Measurements from ENCODE around the gene FNDC3B. TPM values are rescaled to one million over a fixed set of nuclear protein-coding genes. Genes with fewer than 3 reads are reported as not detected.
A peak's percentile ranks its signal among the peaks of the same experiment; 100 is the strongest.

Gene FNDC3B
- total RNA-seq, 1 donor from 2014 or later = 169 TPM

DNA sequence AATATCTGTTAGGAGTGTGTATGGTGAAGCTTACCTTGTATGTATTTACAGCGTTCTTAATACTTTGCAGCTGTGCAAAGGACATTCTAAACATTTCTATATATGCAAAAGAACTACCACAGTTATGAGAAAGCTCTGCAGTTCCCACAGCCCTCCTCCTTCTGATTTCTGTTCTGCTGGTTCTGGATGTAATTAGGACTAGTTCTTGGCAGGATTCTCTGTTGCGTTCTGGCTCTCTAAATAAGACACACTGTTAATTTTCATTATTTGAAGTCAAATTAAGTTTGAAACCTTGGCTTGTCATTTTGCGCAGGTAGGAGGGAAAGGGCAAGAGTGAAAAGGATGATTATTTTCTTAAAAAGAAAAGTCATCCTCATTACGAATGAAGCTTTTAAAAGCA, 76.4 kb downstream of the FNDC3B start:
- peak; percentile 58 for DNase-seq

- peak; percentile 38 for DNase-seq
Measured at GRCh38 chr3:172118019-172118418, 78.6 kb downstream of the FNDC3B start.

DNA sequence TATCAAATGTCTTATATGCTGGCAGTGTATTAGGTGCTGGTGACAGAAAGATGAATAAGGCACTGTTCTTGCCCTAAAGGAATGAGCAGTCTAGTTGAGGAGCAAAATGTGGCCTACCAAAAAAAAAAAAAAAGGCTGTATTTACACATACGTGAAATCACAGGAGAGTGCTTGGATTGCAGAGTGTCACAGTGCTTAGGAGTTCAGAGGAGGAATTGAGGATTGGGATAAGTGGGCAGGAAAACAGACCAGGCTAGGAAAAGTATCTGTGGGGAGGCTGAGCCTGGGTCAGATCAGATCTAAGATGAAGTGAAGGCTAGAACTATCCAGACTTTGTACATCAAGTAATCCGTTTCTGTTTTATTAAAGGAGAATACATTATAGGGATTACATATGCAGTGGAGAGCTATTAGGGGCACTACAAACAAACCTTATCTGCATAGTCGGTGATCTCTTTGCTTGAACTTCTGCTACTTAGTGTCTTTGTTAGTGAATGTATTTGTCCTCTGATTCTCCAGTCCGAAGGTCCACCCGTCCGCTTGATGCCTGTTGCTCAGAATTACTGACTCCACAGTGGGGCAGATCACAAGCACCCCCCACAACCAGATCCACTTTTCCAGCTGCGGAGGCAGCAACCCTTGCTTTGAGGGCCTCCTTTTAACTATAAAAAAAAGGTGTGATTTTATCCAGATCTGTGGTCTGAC, 80.0 kb downstream of the FNDC3B start:
- DNase-seq = no peak

GRCh38 chr3:172120912-172121311, 81.5 kb downstream of the FNDC3B start:
- no peak for DNase-seq

DNA sequence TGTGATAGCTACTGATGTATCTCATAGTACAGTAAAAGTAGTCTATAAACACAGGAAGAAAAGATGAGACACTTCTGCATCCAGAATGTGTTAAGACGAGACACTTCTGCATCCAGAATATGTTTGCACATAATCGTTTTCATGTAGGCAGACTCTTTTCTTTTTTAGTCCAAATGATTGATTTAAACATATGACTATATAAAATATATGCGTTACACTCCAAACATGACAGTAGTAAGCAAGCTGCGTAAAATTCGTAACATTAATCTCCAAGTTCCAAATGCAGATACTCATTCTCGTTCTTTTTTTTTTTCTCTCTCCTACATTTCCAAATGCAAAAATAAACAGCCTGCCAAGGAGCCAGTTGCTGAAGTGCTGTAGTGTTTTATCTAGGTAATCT, 82.6 kb downstream of the FNDC3B start:
- DNase-seq = no peak

- DNase-seq = no peak
Measured at GRCh38 chr3:172124271-172124670, 84.9 kb downstream of the FNDC3B start.

DNA sequence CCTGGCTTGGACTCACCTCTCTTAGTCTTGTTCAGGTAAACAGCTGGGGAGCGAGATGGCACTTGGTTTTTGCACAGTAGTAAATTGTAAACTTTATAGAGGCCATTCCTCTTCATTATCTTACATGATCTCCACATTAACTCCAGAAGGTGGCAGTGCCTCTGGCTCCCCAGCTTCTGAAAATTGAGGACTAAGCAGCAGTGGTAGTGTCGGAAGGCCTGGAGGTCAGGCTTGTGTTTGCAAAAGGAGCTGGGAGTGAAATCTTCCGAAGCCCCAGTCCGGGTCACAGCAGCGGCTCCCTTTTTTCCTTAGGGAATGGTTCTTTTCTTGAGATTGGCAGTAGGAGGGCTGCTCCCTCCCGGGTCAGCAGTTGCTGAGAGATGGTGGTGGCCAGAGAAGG, 85.7 kb downstream of the FNDC3B start:
- DNase-seq = no peak

DNA sequence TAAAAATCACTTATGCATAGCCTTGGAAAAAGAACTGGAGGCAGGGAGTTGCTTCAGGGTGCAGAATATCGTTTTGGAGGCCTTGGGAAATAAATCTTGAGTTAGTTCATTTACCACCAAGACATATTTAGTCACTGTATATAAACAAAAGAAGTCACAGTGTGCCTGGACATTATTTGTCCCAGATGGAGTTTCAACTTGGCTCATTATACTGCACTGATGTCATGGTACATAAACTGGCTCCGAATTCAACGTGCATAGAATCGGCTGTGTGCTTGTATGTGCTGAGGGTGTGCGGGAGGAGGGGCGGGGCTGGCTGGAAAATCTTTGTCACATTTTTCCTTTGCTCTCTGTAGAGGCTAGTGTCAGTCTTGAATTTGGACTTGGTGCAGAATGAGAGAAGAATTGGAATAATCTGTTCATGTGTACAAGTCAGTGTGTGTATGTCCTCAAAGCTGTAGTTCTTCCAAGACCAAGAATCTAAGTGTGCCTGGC, 86.6 kb downstream of the FNDC3B start:
- DNase-seq = peak; percentile 99

DNA sequence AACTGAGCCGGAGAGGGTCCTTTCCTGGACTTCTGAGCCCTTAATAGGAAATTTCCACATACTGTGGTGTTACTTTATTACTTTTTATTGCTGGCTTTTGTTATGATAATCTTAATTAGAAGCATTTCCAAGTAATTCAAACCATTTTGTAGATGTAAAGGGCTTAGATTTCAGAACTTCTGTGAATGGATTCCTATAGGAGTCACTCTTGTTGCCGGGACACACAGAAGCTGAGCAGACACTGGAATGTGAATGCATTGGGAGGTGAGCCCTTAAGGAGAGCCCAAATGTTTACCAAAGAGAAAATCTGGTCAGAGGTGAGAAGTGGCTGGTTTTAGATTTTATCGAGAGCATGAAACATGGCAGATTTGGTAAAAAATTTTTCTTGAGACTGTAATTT, 87.4 kb downstream of the FNDC3B start:
- peak; percentile 77 for DNase-seq

GRCh38 chr3:172127141-172127540, 87.8 kb downstream of the FNDC3B start:
- peak; percentile 33 for DNase-seq

DNA sequence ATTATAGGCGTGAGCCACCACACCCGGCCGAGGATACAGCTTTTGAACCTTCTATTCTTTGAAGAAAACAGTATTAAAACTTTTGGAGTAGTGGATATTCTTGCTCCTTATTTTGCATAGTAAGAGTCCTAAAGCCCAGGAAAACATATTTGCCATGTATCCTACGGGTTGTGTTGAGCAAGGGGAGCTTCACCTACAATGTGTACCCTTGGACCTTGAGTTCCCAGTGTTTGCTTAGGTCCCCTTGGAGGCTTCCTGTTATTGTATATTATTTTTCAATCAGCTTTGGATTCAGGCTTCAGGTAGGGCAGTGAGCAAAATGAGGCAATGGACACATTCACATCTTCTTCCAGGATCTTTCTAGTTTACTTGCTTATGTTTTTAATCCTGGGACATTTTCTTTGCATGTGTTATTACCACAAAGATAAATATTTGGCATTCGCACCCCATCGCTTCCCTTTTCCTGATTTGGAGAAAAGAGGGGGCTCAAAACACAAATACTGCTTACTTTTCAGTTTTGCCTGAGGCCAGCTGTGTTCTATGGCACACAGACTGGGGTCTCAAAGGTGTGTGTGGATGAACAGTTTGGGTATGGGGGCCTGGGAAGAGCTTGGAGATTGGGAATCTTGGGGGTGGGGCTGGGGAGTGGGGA, 88.7 kb downstream of the FNDC3B start:
- no peak for DNase-seq

GRCh38 chr3:172128858-172129257, 89.5 kb downstream of the FNDC3B start:
- no peak for DNase-seq

GRCh38 chr3:172129498-172129849, 90.1 kb downstream of the FNDC3B start:
- DNase-seq = no peak

DNA sequence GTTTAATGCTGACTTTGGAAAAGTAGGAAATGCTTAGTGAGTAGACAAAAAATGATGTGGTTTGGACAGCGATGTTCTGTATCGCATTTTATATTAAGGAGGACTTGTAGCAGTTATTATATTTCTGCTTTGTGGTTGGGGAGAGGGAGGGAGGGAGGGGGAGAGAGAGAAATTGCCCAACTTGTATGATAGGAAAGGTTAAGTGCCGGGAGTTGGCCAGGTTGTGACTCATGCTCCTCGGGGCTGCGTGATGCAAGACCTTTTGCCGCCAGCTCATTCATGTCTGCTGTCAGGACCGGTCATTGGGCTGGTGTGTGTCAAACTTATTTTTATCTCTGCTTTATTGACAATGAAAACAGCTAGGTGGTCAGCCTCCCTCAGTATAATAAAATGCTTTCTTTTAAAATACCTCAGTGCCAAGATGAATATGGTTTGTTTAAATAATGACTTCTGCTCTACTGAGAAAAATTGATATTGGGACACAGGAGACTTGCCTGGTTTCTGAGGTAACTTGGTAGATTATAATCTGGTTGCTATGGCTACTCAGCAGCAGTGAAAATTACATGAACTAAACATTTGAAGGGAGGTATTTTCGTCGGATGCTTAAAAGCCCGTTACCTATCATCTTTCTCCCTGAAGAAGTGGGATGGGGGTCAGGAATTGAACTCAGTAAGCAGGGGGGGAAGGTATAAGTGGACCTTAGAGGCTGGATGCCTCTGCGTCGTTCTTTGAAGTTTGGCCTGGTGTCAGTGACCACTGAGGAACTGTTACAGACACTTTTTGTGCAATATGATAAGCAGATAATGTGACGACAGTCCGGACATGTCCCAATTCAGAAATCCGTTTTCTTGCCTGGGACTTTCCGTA, 90.7 kb downstream of the FNDC3B start:
- DNase-seq = peak; percentile 78

DNA sequence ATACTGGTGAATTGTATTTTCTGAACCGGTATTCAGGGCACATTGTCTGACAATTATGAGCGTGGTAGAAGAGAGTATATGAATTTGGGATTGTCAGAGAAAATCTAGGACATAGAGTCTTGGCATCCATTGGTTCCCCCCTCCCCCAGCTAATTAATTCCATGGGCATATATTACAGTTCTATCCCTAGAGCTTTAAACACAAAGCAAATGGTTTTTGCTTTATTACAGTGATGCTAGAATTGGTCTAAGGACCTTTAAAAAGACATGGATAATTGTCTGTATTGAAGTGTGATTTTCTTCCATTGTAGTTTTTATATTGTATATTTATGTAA, 91.3 kb downstream of the FNDC3B start:
- no peak for DNase-seq

GRCh38 chr3:172131746-172132145, 92.4 kb downstream of the FNDC3B start:
- DNase-seq = no peak

- DNase-seq = no peak
Measured at GRCh38 chr3:172132159-172132586, 92.8 kb downstream of the FNDC3B start.

DNA sequence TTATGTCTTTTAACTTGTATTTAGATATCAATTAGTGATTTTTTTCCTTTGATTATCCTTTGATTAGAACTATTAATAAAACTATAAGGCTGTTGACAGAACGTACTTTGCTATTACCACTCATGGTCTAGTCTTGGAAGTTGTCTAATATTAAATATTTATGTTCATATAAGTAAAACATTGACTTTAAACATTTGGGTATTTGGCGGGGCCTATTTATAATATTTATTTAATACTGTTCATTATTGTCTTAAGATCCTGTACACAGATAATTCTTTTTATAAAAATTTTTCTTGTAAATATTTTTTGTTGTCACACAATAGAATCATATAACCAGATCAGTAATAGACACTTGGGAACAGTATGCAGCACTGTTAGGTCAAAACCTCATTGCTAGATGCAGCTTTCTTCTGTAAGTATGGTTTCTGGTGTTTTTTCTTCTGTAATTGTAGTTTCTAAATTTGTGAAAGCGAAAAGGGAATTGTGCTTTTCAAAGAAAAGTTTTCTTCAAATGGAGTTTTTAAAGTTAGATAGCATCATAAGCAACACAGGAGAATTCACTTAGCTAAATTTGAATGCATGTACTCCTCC, 93.4 kb downstream of the FNDC3B start:
- DNase-seq = no peak

DNA sequence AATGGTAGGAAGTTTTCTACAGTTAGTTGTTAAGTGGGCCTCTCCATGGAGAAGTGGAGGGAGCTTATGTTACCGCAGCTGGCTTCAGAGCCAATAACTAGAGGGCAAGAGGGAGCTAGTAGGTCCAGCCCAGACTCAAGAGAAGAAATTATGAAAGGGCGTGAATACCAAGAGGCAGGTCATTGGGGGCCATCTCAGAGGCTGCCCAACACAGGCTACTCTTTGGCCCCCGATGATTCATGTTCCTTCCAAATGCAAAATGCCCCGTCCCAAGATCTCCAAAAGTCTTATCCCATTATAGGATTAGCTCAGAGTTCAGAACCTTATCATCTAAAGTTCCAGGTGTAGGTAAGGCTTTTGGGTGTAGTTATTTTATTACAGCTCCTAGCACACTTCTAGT, 94.5 kb downstream of the FNDC3B start:
- no peak for DNase-seq

GRCh38 chr3:172134352-172134751, 95.0 kb downstream of the FNDC3B start:
- no peak for DNase-seq

DNA sequence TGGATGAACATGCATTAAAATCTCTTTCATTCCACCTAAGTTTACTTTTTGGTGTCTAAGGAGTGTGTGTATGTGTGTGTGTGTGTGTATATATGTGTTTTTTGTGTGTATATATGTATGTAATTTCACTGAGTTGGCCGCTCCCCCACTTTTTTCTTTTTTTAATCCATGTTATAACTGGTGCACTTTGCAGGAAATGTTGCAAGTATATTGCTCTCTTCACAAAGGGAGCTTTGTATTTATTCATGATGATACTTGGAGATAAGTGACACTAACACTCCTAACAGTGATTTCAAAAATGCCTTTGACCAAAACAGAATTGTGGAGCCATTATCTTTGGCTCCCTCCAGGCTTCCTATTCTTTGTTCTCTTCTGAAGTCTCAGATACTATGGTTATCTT, 95.8 kb downstream of the FNDC3B start:
- DNase-seq = no peak

DNA sequence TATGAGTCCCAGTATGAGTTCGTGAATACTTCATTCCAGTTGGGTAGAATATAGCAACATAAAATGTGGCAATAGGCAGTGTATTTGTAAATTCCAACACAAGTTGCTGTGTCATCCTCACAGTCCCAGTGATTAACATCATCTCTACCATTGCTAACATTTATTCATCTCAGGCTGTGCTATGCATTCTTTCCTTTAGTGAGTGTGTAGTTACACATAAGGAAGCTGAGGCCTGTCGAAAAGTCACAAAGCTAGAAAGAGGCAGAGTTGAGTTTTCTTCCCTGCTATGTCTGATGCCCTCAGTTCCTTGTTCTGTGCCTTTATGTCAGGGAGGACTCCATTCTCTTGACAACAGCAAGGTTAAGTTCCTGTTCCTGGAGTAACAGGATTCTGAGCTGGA, 96.4 kb downstream of the FNDC3B start:
- no peak for DNase-seq

DNA sequence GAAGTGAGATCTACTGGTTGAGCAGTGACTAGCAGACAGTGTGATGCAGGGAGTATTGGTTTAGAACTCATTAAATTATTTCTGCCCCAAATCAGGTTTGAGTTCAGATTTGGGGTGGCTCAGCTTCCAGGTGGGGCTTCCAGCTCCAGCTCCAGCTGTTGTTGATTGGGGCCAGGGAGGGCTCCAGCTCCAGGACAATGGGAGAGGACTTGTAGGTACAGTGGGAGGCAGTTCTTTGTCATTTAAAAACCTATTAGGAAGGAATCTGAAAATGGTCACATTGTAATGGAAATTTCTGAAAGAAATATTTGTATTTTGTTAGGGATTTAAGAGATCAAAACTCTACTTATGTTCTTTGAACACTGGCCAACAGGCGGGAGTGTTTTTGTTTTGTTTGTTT, 97.0 kb downstream of the FNDC3B start:
- no peak for DNase-seq

Measured in skin of body (tissue), 2 donors.